ENCODE data around the gene TJAP1. TPM values are rescaled to one million over a fixed set of nuclear protein-coding genes. Genes with fewer than 3 reads are reported as not detected.
"Not testable (repeated sequence)": the region's sequence is repeated elsewhere in the genome, so short reads cannot be mapped to it uniquely, and the experiment has no call there.

The TJAP1 gene
- total RNA-seq, 1 donor from 2014 or later, result 45.3 TPM

DNA sequence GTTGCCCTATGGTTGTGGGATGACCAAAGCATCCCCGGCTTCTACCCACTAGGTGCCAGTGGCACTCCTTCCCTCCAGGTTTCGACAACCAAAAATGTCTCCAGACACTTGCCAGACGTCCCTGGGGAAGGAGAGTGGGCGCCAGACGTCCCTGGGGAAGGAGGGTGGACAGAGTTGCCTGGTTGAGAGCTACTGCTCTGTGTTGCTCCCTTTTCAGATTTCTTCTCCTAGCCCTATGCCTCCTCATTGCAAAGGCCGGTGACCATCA, 19.7 kb downstream of the TJAP1 start:
- ChIA-PET CTCF (interaction anchor here (1.0 to 1.4 kb wide), 2 partner anchors 10 to 43 kb away, joined by 7 read pairs; no protein-coding TSS in a partner anchor), POLR2A (interaction anchor here (0.8 to 1.1 kb wide), 2 partner anchors 20 to 303 kb away, joined by 3 to 4 read pairs; partner anchors contain the start of genes POLR1C and YIPF3)
- DNase-seq, result no peak
- Mint-ChIP-seq H3K4me3 (no peak overlapping the region), H3K36me3 (ENCODE audit: low read depth) (peaks cover 55% of the 10 kb centered on the region), H3K27me3 (no peaks in the 10 kb centered on the region), H3K9me3 (no peaks in the 10 kb centered on the region), H3K27ac (no peak overlapping the region), H3K4me1 (peaks cover 7% of the 10 kb centered on the region)
- intact Hi-C loops (cut with micrococcal nuclease), result no loop called here
- ATAC-seq (ENCODE audit: low read depth), result no peak
- TF ChIP-seq, protein P1, sequence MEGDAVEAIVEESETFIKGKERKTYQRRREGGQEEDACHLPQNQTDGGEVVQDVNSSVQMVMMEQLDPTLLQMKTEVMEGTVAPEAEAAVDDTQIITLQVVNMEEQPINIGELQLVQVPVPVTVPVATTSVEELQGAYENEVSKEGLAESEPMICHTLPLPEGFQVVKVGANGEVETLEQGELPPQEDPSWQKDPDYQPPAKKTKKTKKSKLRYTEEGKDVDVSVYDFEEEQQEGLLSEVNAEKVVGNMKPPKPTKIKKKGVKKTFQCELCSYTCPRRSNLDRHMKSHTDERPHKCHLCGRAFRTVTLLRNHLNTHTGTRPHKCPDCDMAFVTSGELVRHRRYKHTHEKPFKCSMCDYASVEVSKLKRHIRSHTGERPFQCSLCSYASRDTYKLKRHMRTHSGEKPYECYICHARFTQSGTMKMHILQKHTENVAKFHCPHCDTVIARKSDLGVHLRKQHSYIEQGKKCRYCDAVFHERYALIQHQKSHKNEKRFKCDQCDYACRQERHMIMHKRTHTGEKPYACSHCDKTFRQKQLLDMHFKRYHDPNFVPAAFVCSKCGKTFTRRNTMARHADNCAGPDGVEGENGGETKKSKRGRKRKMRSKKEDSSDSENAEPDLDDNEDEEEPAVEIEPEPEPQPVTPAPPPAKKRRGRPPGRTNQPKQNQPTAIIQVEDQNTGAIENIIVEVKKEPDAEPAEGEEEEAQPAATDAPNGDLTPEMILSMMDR (IDR thresholded peaks at IDR 0.05), result no peak

- DNase-seq (no peak), ATAC-seq (ENCODE audit: low read depth) (no peak)
- no peaks in the 10 kb centered on the region for H3K27me3 Mint-ChIP-seq
- H3K27ac Mint-ChIP-seq, result no peak overlapping the region
- H3K4me1 Mint-ChIP-seq, result peaks cover 7% of the 10 kb centered on the region
- intact Hi-C loops (cut with micrococcal nuclease), result no loop called here
- H3K36me3 Mint-ChIP-seq (ENCODE audit: low read depth), result peaks cover 57% of the 10 kb centered on the region
- ChIA-PET POLR2A (no interaction called here), CTCF (interaction anchor here (0.7 kb wide), 1 partner anchor 349 kb away, joined by 3 read pairs; no protein-coding TSS in a partner anchor)
- TF ChIP-seq, protein P1 (IDR thresholded peaks at IDR 0.05), result no peak
- no peaks in the 10 kb centered on the region for H3K9me3 Mint-ChIP-seq
- H3K4me3 Mint-ChIP-seq, result no peak overlapping the region
These were observed 20.3 kb downstream of the TJAP1 start for GRCh38 chr6:43497689-43498088.

DNA sequence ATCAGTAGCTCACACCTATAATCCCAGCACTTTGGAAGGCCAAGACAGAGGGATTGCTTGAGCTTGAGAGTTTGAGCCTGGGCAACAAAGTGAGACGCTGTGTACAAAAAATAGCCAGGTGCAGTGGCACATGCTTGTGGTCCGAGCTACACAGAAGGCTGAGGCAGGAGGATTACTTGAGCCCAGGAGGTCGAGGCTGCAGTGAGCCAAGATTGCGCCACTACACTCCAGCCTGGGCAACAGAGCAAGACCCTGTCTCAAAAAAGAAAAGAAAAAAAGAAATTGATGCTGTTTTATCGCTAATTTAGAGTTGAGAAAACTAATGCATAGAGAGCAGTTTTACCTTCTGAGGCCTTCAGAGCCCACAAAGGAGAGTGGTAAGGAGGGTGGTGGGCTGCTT, 20.9 kb downstream of the TJAP1 start:
- H3K9me3 Mint-ChIP-seq; H3K4me1 Mint-ChIP-seq; intact Hi-C loops (cut with micrococcal nuclease); DNase-seq; H3K4me3 Mint-ChIP-seq; ATAC-seq (ENCODE audit: low read depth); H3K27ac Mint-ChIP-seq; H3K27me3 Mint-ChIP-seq: not testable (repeated sequence)
- POLR2A ChIA-PET, result interaction anchor here (0.6 kb wide), 1 partner anchor 34 kb away, joined by 6 read pairs; no protein-coding TSS in a partner anchor
- peaks cover 60% of the 10 kb centered on the region for H3K36me3 Mint-ChIP-seq (ENCODE audit: low read depth)
- CTCF ChIA-PET, result interaction anchor here (1.1 kb wide), 1 partner anchor 9 kb away, joined by 3 read pairs; no protein-coding TSS in a partner anchor

DNA sequence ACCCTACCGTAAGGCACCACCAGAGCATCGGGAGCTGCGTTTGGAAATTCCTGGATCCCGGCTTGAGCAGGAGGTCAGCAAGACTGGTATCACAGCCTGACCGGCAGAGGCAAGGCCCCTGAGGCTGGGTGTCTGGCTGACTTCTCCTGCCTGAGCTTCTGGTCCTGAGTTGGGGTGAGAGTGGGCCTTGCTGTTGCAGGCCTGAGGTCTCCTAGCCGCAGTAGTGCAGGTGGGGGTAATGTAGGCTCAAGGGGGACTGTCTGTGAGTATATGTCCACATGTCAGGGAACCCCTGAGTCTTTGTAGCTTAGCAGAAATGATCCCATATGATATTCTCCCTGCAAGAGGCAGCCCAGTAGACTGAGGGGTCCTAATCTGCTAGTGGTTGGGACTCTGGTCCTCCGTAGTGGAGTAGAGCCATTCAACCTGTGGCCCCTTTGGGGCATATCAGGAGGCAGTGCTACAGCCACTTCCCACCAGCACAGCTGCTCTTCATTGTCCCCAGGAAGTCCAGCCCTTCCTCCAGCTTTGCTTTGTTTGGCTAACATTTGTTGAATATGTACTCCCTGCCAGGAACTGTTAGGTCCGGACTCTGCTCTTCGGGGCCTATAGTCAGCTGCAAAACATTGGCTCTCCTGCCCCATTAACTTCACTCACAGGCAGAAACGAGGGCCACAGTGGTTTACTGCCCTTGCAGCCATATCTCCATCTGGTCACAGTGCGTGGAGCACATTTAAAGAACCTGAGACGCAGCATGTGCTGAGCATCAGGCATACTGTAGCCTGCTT, 21.9 kb downstream of the TJAP1 start:
- Mint-ChIP-seq H3K27me3 (no peaks in the 10 kb centered on the region), H3K4me1 (peaks cover 5% of the 10 kb centered on the region), H3K9me3 (no peaks in the 10 kb centered on the region), H3K4me3 (no peak overlapping the region), H3K27ac (no peak overlapping the region), H3K36me3 (ENCODE audit: low read depth) (peaks cover 66% of the 10 kb centered on the region)
- POLR2A ChIA-PET, result no interaction called here
- CTCF ChIA-PET, result interaction anchor here (1.1 kb wide), 1 partner anchor 9 kb away, joined by 3 read pairs; no protein-coding TSS in a partner anchor
- intact Hi-C loops (cut with micrococcal nuclease), result no loop called here
- DNase-seq (no peak), ATAC-seq (ENCODE audit: low read depth) (no peak)
- TF ChIP-seq, protein P1 (IDR thresholded peaks at IDR 0.05), result no peak

- Mint-ChIP-seq H3K4me1 (no peaks in the 10 kb centered on the region), H3K27ac (no peak overlapping the region), H3K36me3 (ENCODE audit: low read depth) (peaks cover 78% of the 10 kb centered on the region), H3K4me3 (no peak overlapping the region), H3K9me3 (no peaks in the 10 kb centered on the region), H3K27me3 (no peaks in the 10 kb centered on the region)
- DNase-seq (no peak), ATAC-seq (ENCODE audit: low read depth) (no peak)
- ChIA-PET CTCF (interaction anchor here (1.3 kb wide), 1 partner anchor 239 kb away, joined by 3 read pairs; no protein-coding TSS in a partner anchor), POLR2A (interaction anchor here (1.2 kb wide), 1 partner anchor 9 kb away, joined by 3 read pairs; the partner anchor contains the start of gene LRRC73)
- TF ChIP-seq, protein P1 (IDR thresholded peaks at IDR 0.05), result no peak
- intact Hi-C loops (cut with micrococcal nuclease), result no loop called here
These were observed 23.6 kb downstream of the TJAP1 start for GRCh38 chr6:43500921-43501320.

Data from activated B cell treated with CpG ODN at 0.5 μM for 24 hours (primary cell).